Muscle layer of colon (tissue), 2 donors: ENCODE results near the gene ACP4.

ENCODE experiments used
- H3K27ac ChIP-seq: one replicate; pipeline ENCODE4 v1.7.0; 2013; ENCODE audit warnings: low read depth, mild to moderate bottlenecking, low read length, moderate library complexity
- H3K27me3 ChIP-seq, 2 donors: one replicate each; pipeline ENCODE4 v1.7.0; 2013; ENCODE audit warnings: low read length in 2 of 2, mild to moderate bottlenecking in 2 of 2; ENCODE audit not compliant: insufficient read depth in 2 of 2, control insufficient read depth in 1 of 2
- H3K36me3 ChIP-seq: one replicate; pipeline ENCODE4 v1.7.0; 2013; ENCODE audit warnings: mild to moderate bottlenecking, low read length; ENCODE audit not compliant: insufficient read depth
- H3K4me1 ChIP-seq: one replicate; pipeline ENCODE4 v1.7.0; 2013; ENCODE audit warnings: mild to moderate bottlenecking, low read length; ENCODE audit not compliant: insufficient read depth
- H3K4me3 ChIP-seq, 2 donors: one replicate each; pipeline ENCODE4 v1.7.0; 2013; ENCODE audit warnings: low read length in 2 of 2, low read depth in 1 of 2, mild to moderate bottlenecking in 1 of 2, moderate library complexity in 1 of 2
- H3K9ac ChIP-seq: one replicate; pipeline ENCODE4 v1.7.0; 2013; ENCODE audit warnings: low read length
- H3K9me3 ChIP-seq: one replicate; pipeline ENCODE4 v1.7.0; 2013; ENCODE audit warnings: mild to moderate bottlenecking, low read length
- donor health status: abdominal sarcoma.
- donor health status: Adenocarcinoma of cecum.

Gene ACP4

DNA sequence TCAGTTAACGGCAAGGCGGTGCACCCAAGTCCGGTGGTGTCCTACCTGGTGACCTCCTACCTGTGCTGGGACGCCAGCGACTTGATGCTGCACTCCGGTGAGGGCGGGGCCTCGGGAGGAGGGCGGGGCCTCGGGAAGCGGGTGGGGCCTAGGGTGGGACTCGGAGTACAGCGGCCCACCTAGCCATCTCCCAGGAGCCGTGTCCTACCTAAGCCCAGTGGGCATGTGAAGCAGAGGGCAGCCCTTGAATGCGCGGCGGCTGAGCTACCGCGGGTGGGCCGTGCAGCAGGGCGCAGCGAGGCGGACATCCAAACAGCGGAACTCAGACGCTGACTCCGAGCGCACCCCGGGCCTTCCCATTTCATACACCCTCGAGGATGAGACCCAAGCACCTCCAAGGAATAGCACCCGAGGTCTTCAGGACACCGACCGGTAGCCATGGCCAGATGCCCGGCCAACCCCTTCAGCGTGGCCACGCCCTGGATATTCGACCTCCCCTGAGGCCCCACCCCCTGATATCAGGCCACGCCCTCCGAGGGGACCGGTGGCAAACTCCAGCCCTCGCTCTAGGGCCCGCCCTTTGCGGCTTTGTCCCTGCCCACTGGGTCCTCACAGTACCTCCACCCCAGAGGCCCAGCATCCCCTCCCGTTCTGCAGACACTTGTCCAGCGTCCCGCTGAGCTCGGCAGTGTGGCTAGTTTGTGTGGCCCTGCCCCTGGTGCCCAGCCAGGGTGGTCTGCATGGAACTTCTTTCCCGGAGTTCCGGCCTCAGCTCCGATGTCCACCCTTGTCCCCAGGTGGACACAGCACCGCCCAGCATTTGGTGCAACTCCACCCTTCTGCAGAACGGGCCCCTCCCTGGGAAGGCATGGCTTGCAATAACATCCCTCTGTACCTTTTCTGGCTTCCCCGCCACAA is 28.0 kb downstream of the ACP4 start:
- Histone ChIP-seq H3K36me3 (no peaks in the 10 kb centered on the region), H3K4me1 (no peaks in the 10 kb centered on the region), H3K9me3 (no peaks in the 10 kb centered on the region), H3K27ac (no peak overlapping the region), H3K9ac (no peak overlapping the region), H3K4me3 (no peak overlapping the region), H3K27me3 (peaks cover 28 to 51% of the 10 kb centered on the region in 2 donors)

- no peak overlapping the region for H3K9ac ChIP-seq
Measured at GRCh38 chr19:50818859-50819472, 28.8 kb downstream of the ACP4 start.

GRCh38 chr19:50819636-50820035 is 29.4 kb downstream of the ACP4 start:
- Histone ChIP-seq H3K4me3 (no peak overlapping the region), H3K9ac (no peak overlapping the region), H3K27me3 (peaks cover 28 to 56% of the 10 kb centered on the region in 2 donors), H3K4me1 (no peaks in the 10 kb centered on the region), H3K9me3 (no peaks in the 10 kb centered on the region), H3K27ac (no peak overlapping the region), H3K36me3 (no peaks in the 10 kb centered on the region)

More at GRCh38 chr19:50818859-50819472, 28.8 kb downstream of the ACP4 start:
- Histone ChIP-seq H3K36me3 (no peaks in the 10 kb centered on the region), H3K4me1 (no peaks in the 10 kb centered on the region), H3K4me3 (no peak overlapping the region), H3K27ac (no peak overlapping the region), H3K27me3 (peaks cover 28 to 56% of the 10 kb centered on the region in 2 donors), H3K9me3 (no peaks in the 10 kb centered on the region)

- Histone ChIP-seq H3K4me3 (no peak overlapping the region), H3K9ac (no peak overlapping the region), H3K36me3 (no peaks in the 10 kb centered on the region), H3K4me1 (no peaks in the 10 kb centered on the region), H3K27me3 (peaks cover 26 to 56% of the 10 kb centered on the region in 2 donors), H3K27ac (no peak overlapping the region), H3K9me3 (no peaks in the 10 kb centered on the region)
Measured at GRCh38 chr19:50820086-50820485, 29.9 kb downstream of the ACP4 start.

- no peaks in the 10 kb centered on the region for H3K4me1 ChIP-seq
- no peak overlapping the region for H3K27ac ChIP-seq
- H3K4me3 ChIP-seq, result no peak overlapping the region
- H3K36me3 ChIP-seq, result no peaks in the 10 kb centered on the region
- no peaks in the 10 kb centered on the region for H3K9me3 ChIP-seq
- H3K27me3 ChIP-seq, result peaks cover 22 to 56% of the 10 kb centered on the region in 2 donors
- no peak overlapping the region for H3K9ac ChIP-seq
Measured at GRCh38 chr19:50820549-50821247, 30.5 kb downstream of the ACP4 start.

GRCh38 chr19:50821248-50821612 is 31.0 kb downstream of the ACP4 start:
- Histone ChIP-seq H3K9ac (no peak overlapping the region), H3K36me3 (no peaks in the 10 kb centered on the region), H3K27ac (no peak overlapping the region), H3K9me3 (no peaks in the 10 kb centered on the region), H3K4me3 (no peak overlapping the region), H3K27me3 (peaks cover 22 to 56% of the 10 kb centered on the region in 2 donors), H3K4me1 (no peaks in the 10 kb centered on the region)

- Histone ChIP-seq H3K4me1 (no peaks in the 10 kb centered on the region), H3K36me3 (no peaks in the 10 kb centered on the region), H3K27ac (no peak overlapping the region), H3K9me3 (no peaks in the 10 kb centered on the region), H3K4me3 (no peak overlapping the region), H3K27me3 (peaks cover 22 to 56% of the 10 kb centered on the region in 2 donors), H3K9ac (no peak overlapping the region)
Measured at GRCh38 chr19:50821622-50822021, 31.4 kb downstream of the ACP4 start.

DNA sequence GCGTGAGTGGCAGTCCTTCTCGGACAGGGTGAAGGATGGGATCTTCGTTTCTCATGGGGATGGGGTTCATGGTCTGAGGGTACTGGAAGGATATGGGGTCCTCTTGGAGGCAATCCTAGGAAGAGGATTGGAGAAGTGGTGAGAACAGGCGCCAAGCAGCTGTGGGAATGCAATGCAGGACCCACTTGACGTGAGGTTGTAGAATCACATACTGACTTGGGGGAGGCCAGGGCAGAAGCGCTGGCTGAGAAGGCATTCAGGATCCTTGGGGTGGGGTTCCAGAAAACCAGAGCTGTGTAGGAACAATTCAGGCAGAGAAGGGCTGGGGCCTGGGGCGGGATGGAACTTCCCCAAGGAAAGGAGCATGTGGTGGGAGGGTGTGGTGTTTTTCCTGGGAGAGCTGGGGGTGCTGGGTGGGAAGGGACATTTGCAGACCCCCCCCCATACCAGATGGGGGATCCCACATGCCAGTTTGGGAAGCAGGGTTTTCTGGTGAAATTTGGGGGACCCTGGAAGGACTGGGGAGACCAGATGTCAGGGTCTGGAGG is 32.5 kb downstream of the ACP4 start:
- H3K4me1 ChIP-seq, result no peaks in the 10 kb centered on the region
- H3K36me3 ChIP-seq, result no peaks in the 10 kb centered on the region
- no peak overlapping the region for H3K9ac ChIP-seq
- H3K27me3 ChIP-seq, result peaks cover 22 to 48% of the 10 kb centered on the region in 2 donors
- no peak overlapping the region for H3K4me3 ChIP-seq
- H3K9me3 ChIP-seq, result no peaks in the 10 kb centered on the region
- no peak overlapping the region for H3K27ac ChIP-seq

DNA sequence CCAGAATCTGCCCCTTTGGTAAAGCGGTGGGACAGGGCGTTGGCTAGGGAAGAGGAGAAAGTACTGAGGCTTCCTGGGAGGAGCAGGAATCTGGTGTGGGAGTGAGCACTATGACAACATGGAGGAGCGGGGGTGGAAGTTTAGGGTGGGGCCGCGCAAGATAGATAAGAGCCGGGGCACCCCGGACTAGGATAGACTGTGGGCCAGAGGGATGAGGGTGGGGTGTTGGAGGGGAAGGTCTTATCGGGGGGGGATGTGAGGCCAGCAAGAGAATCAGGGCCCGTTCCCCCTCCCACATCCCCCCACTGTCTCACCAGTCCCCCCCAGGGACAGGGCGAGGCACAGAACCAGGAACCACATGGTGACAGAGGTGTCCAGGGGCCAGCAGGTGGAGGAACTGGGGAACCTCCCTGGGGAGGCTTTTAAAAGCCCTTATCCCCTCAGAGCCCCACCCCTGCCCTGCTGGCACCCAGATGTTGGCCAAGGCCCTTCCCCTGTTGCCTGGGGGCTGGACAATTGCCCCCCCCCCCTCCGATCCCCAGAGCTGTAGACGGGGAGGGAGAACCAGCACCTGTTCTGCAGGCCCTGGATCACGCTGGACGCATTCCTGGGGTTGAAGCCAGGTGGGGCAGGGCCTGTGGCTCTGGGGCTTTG is 33.3 kb downstream of the ACP4 start, which contains the start of gene KLK1:
KLK1 (minus strand) TSS at position 399 of the 654 bp plus-strand sequence; CDS start at position 360, 39 bp downstream.
- no peak within 1 kb of the TSS for H3K27ac ChIP-seq
- peaks cover 17 to 40% of the 10 kb centered on the region in 2 donors for H3K27me3 ChIP-seq
- no peaks in the 10 kb centered on the region for H3K4me1 ChIP-seq
- no peaks in the 10 kb centered on the region for H3K36me3 ChIP-seq
- no peak within 1 kb of the TSS for H3K4me3 ChIP-seq
- no peak within 1 kb of the TSS for H3K9ac ChIP-seq
- H3K9me3 ChIP-seq, result no peaks in the 10 kb centered on the region

DNA sequence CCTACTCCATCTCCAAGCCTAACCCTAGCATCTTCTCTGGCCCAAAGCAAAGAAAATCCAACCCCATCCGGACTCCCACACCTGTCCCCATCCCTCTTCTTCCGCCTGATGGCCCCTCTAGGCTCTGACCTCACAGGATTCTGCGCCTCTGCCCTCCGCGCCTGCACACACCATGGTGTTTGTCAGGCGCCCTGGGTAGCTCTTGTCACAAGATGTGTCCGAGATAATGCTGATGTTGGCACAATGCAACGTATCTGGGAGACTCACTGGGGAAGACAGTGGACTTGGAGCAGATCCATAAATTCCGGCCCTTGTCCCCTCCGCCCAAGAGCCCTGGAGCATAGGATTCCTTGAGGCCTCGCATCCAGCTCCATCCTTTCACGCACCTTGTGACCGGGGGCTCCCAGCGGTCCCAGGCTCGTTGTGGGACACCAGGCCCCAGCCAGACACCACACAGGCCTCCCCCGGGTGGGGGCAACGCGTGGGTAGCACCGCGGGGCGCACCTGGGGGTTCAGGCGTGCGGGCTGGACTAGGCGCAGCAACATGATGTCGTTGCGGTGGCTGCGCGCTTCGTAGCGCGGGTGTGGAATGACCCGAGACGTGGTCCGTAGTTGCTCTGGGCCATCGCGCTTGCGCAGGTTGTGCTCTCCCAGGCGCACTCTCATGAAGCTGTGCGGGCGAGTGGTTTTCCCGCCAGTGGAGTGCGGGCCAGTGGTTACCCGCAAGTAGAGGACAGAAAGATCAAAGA is 36.5 kb downstream of the ACP4 start:
- H3K9ac ChIP-seq, result no peak overlapping the region
- no peaks in the 10 kb centered on the region for H3K4me1 ChIP-seq
- H3K36me3 ChIP-seq, result no peaks in the 10 kb centered on the region
- H3K4me3 ChIP-seq, result no peak overlapping the region
- peaks cover 0 to 27% of the 10 kb centered on the region in 2 donors for H3K27me3 ChIP-seq
- no peak overlapping the region for H3K27ac ChIP-seq
- no peaks in the 10 kb centered on the region for H3K9me3 ChIP-seq
